Measurements from ENCODE around the gene SNAP47.

Gene SNAP47

GRCh38 chr1:227718932-227719331 is 16.3 kb upstream of the SNAP47 start:
- no peak for TF ChIP-seq CTCF (IDR thresholded peaks at IDR 0.05; ENCODE audit: insufficient read depth, missing control alignments)
- FAIRE-seq (no peak), DNase-seq (ENCODE audit: insufficient read length, low spot score) (no peak)

GRCh38 chr1:227723474-227723873 is 11.8 kb upstream of the SNAP47 start:
- FAIRE-seq (no peak), DNase-seq (ENCODE audit: insufficient read length, low spot score) (no peak)
- TF ChIP-seq CTCF (IDR thresholded peaks at IDR 0.05; ENCODE audit: insufficient read depth, missing control alignments), result no peak

DNA sequence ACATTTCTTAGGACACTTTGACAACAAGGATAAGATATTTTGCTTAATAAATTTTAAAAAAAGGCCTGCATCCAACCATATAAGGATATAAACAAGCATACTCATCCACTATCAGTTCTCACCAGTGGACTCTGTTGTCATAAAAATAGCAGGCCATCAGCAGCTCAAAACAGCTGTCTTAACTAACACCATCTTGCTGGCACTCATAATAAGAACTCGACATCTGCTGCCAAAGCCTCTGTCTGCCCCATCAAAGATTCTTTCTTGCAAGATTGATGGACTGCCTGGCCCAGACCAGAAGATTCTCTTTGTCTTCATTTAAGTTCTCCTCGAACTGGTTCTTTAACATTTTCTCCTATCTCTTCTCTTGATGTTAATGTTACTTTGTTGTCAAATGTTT is 10.2 kb upstream of the SNAP47 start:
- DNase-seq (ENCODE audit: insufficient read length, low spot score) (no peak), FAIRE-seq (no peak)
- TF ChIP-seq CTCF (IDR thresholded peaks at IDR 0.05; ENCODE audit: insufficient read depth, missing control alignments), result no peak

DNA sequence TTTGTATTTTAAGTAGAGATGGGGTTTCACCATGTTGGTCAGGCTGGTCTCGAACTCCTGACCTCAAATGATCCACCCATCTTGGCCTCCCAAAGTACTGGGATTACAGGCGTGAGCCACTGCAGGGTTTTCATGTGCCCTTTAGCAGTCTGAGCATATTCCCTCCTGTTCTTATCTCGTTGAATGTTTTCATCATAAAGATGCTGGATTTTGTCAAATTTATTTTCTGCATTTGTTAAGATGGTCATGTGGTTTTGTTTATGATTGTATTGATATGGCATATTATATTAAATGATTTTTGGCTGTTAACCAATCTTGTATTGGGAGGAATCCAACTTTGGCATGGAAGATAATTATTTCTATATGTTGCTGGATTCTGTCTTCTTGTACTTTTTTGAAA is 8.9 kb upstream of the SNAP47 start:
- no peak for DNase-seq (ENCODE audit: insufficient read length, low spot score)
- no peak for TF ChIP-seq CTCF (IDR thresholded peaks at IDR 0.05; ENCODE audit: insufficient read depth, missing control alignments)
- FAIRE-seq, result no peak

DNA sequence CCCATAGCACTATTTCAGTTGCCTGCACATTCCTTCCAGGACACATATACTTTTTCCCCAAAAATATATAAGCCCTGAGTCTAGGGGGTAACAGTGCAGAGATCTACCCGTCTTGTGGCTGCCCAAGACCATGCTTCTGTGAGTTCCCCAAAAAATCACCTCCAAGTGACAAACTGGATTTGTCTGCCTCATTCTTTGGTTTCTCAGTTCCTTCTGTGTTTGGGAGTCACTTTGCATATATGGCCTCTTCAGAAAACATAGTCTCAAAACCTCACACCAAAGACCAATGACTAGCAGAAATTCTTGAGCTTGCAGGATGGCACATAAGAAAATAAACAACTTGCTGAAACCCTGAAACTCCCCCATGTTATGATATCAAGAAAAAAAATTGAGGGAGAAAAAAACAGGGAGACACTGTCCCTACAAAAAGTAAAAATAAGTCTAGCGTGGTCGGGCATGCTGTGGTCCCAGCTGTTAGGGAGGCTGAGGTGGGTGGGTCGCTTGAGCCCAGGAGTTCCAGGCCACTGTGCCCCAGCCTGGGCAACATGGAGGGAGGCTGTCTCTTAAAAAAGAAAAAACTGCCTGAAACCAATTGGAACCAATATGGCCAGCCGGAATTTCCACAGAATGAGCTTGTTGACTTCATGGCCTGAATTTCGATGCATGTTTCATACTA is 8.2 kb upstream of the SNAP47 start:
- no peak for TF ChIP-seq CTCF (IDR thresholded peaks at IDR 0.05; ENCODE audit: insufficient read depth, missing control alignments)
- DNase-seq (ENCODE audit: insufficient read length, low spot score), result no peak
- FAIRE-seq, result no peak

GRCh38 chr1:227728059-227728891 is 7.0 kb upstream of the SNAP47 start:
- DNase-seq (ENCODE audit: insufficient read length, low spot score), result peak; percentile 95
- no peak for FAIRE-seq
- TF ChIP-seq CTCF (IDR thresholded peaks at IDR 0.05; ENCODE audit: insufficient read depth, missing control alignments), result no peak

DNA sequence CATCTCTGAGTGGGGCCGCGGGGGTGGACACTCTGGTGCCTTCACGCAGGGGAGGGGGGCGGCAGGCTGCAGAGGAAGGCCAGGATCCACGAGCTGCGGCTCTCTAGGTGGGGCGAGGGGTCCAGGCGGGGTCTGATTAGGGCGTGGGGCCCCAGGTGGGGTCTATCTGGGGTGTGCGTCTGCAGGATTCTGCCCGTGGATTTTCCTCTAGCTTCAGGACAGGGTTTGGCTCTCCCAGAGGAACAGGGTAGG is 6.4 kb upstream of the SNAP47 start:
- FAIRE-seq (no peak), DNase-seq (ENCODE audit: insufficient read length, low spot score) (no peak)
- no peak for TF ChIP-seq CTCF (IDR thresholded peaks at IDR 0.05; ENCODE audit: insufficient read depth, missing control alignments)
